ENCODE results near the gene FHAD1.

The FHAD1 gene

GRCh38 chr1:15410223-15410883, 163.3 kb downstream of the FHAD1 start:
- in situ Hi-C loops (cut with MboI; ENCODE audit: low sequenced_read_pairs) = no loop called here

GRCh38 chr1:15410884-15411245, 163.8 kb downstream of the FHAD1 start:
- in situ Hi-C loops (cut with MboI; ENCODE audit: low sequenced_read_pairs) = no loop called here

- in situ Hi-C loops (cut with MboI; ENCODE audit: low sequenced_read_pairs) = no loop called here
Observed at GRCh38 chr1:15411593-15412137, 164.6 kb downstream of the FHAD1 start.

- in situ Hi-C loops (cut with MboI; ENCODE audit: low sequenced_read_pairs) = no loop called here
Observed at GRCh38 chr1:15412175-15412800, 165.3 kb downstream of the FHAD1 start.

- in situ Hi-C loops (cut with MboI; ENCODE audit: low sequenced_read_pairs) = no loop called here
Observed at GRCh38 chr1:15412843-15413242, 165.8 kb downstream of the FHAD1 start.

- in situ Hi-C loops (cut with MboI; ENCODE audit: low sequenced_read_pairs) = no loop called here
Observed at GRCh38 chr1:15413563-15414444, 166.8 kb downstream of the FHAD1 start.

GRCh38 chr1:15414445-15414983, 167.5 kb downstream of the FHAD1 start:
- in situ Hi-C loops (cut with MboI; ENCODE audit: low sequenced_read_pairs) = no loop called here

GRCh38 chr1:15417059-15417934, 170.3 kb downstream of the FHAD1 start:
- in situ Hi-C loops (cut with MboI; ENCODE audit: low sequenced_read_pairs) = no loop called here

- in situ Hi-C loops (cut with MboI; ENCODE audit: low sequenced_read_pairs) = no loop called here
Observed at GRCh38 chr1:15418806-15419515, 171.9 kb downstream of the FHAD1 start.

GRCh38 chr1:15420853-15421465, 173.9 kb downstream of the FHAD1 start:
- in situ Hi-C loops (cut with MboI; ENCODE audit: low sequenced_read_pairs) = no loop called here

- in situ Hi-C loops (cut with MboI; ENCODE audit: low sequenced_read_pairs) = no loop called here
Observed at GRCh38 chr1:15422871-15423270, 175.8 kb downstream of the FHAD1 start.

GRCh38 chr1:15423355-15424077, 176.5 kb downstream of the FHAD1 start:
- in situ Hi-C loops (cut with MboI; ENCODE audit: low sequenced_read_pairs) = no loop called here

- in situ Hi-C loops (cut with MboI; ENCODE audit: low sequenced_read_pairs) = no loop called here
Observed at GRCh38 chr1:15424146-15424667, 177.2 kb downstream of the FHAD1 start.

- in situ Hi-C loops (cut with MboI; ENCODE audit: low sequenced_read_pairs) = loop anchor here (5.0 to 25.0 kb wide), 2 partner anchors 98 to 288 kb away; no protein-coding TSS in a partner anchor
Observed at GRCh38 chr1:15424981-15425380, 178.0 kb downstream of the FHAD1 start.

- in situ Hi-C loops (cut with MboI; ENCODE audit: low sequenced_read_pairs) = loop anchor here (5.0 to 25.0 kb wide), 2 partner anchors 98 to 288 kb away; no protein-coding TSS in a partner anchor
Observed at GRCh38 chr1:15425521-15425920, 178.5 kb downstream of the FHAD1 start.

- in situ Hi-C loops (cut with MboI; ENCODE audit: low sequenced_read_pairs) = loop anchor here (5.0 to 25.0 kb wide), 2 partner anchors 99 to 289 kb away; no protein-coding TSS in a partner anchor
Observed at GRCh38 chr1:15425958-15426357, 178.9 kb downstream of the FHAD1 start.

GRCh38 chr1:15426492-15427279, 179.7 kb downstream of the FHAD1 start:
- in situ Hi-C loops (cut with MboI; ENCODE audit: low sequenced_read_pairs) = loop anchor here (5.0 to 25.0 kb wide), 2 partner anchors 99 to 289 kb away; no protein-coding TSS in a partner anchor
